SU-DHL-6 (cell line): ENCODE data around the gene HAPLN2.

Experiments
- H2AFZ ChIP-seq: fragments of 200-600 bp; sonication (generic); 2 replicates; pipeline ENCODE4 v1.6.1; 2014; ENCODE audit warnings: low read depth, mild to moderate bottlenecking, moderate library complexity, mixed read lengths, antibody characterized with exemption, low read length; ENCODE audit not compliant: severe bottlenecking
- H3F3A ChIP-seq: fragments of 200-600 bp; shearing (Covaris generic); 2 replicates; pipeline ENCODE4 v1.6.0; 2016; ENCODE audit warnings: antibody characterized with exemption, mild to moderate bottlenecking; ENCODE audit not compliant: insufficient read depth
- H3K27ac ChIP-seq: fragments of 200-600 bp; sonication (generic); 2 replicates; pipeline ENCODE4 v1.5.1; 2016; ENCODE audit warnings: low read depth, mild to moderate bottlenecking, low read length, moderate library complexity, mixed read lengths
- H3K27me3 ChIP-seq: fragments of 200-600 bp; sonication (generic), shearing (Covaris generic); 2 replicates; pipeline ENCODE4 v1.6.0; 2014; ENCODE audit warnings: mild to moderate bottlenecking, low read length
- H3K36me3 ChIP-seq: fragments of 200-600 bp; sonication (generic); 2 replicates; pipeline ENCODE4 v1.6.1; 2014; ENCODE audit warnings: mild to moderate bottlenecking, low read length, mixed read lengths
- H3K4me2 ChIP-seq: fragments of 300-600, 200-600 bp; shearing (Covaris generic), sonication (generic); 2 replicates; pipeline ENCODE4 v1.6.0; 2014; ENCODE audit warnings: low read length, low read depth, mild to moderate bottlenecking; ENCODE audit not compliant: poor library complexity, severe bottlenecking
- H3K4me3 ChIP-seq: fragments of 200-600 bp; sonication (generic); 2 replicates; pipeline ENCODE4 v1.5.1; 2014; ENCODE audit warnings: antibody characterized with exemption, low read length, mild to moderate bottlenecking, mixed read lengths; ENCODE audit not compliant: insufficient read depth, poor library complexity, severe bottlenecking
- H3K79me2 ChIP-seq: fragments of 200-600 bp; sonication (generic); 2 replicates; pipeline ENCODE4 v1.6.1; 2014; ENCODE audit warnings: mild to moderate bottlenecking, low read length, moderate library complexity; ENCODE audit not compliant: insufficient read depth
- H3K9ac ChIP-seq: fragments of 200-600 bp; sonication (generic); 2 replicates; pipeline ENCODE4 v1.7.0; 2014; ENCODE audit warnings: mild to moderate bottlenecking, low read length
- H3K9me2 ChIP-seq: fragments of 200-600 bp; sonication (generic); replicated peaks from 2 replicates; pipeline ENCODE4 v1.6.1; 2014; ENCODE audit warnings: low read length; ENCODE audit not compliant: insufficient read depth
- H3K9me3 ChIP-seq: fragments of 200-600 bp; sonication (generic); 2 replicates; pipeline ENCODE4 v1.6.1; 2014; ENCODE audit warnings: low read length, mixed read lengths; ENCODE audit not compliant: insufficient read depth
- H4K20me1 ChIP-seq: fragments of 200-600 bp; sonication (generic); 2 replicates; pipeline ENCODE4 v1.6.1; 2014; ENCODE audit warnings: low read depth, mild to moderate bottlenecking, antibody characterized with exemption, low read length, moderate library complexity, mixed read lengths
- CTCF ChIP-seq: fragments of 200-600 bp; sonication (generic); IDR thresholded peaks from one replicate; pipeline ENCODE4 v1.5.1; 2017; ENCODE audit warnings: antibody characterized with exemption, mild to moderate bottlenecking, low read length, moderate library complexity; ENCODE audit not compliant: insufficient read depth, poor library complexity, severe bottlenecking
- EZH2phosphoT487 ChIP-seq: fragments of 200-600 bp; sonication (generic), shearing (Covaris generic); conservative IDR thresholded peaks from 2 replicates; pipeline ENCODE4 v1.6.1; 2018; ENCODE audit warnings: mild to moderate bottlenecking, antibody characterized with exemption, low read length, moderate library complexity, mixed read lengths

The HAPLN2 gene

GRCh38 chr1:156639601-156640101 is 20.4 kb downstream of the HAPLN2 start:
- Histone ChIP-seq H3F3A (no peaks in the 10 kb centered on the region), H3K9me3 (no peaks in the 10 kb centered on the region), H3K36me3 (no peaks in the 10 kb centered on the region), H3K4me2 (no peak overlapping the region), H3K9ac (no peak overlapping the region), H3K79me2 (no peaks in the 10 kb centered on the region), H3K9me2 (no peaks in the 10 kb centered on the region), H3K27me3 (no peaks in the 10 kb centered on the region), H3K4me3 (no peak overlapping the region), H2AFZ (no peak overlapping the region), H3K27ac (no peak overlapping the region), H4K20me1 (no peaks in the 10 kb centered on the region)
- TF ChIP-seq CTCF (no peak), EZH2phosphoT487 (no peak)

- TF ChIP-seq CTCF (no peak), EZH2phosphoT487 (no peak)
- Histone ChIP-seq H4K20me1 (no peaks in the 10 kb centered on the region), H3K4me2 (no peak overlapping the region), H3K9ac (no peak overlapping the region), H3K36me3 (no peaks in the 10 kb centered on the region), H3K27me3 (no peaks in the 10 kb centered on the region), H3K9me3 (no peaks in the 10 kb centered on the region), H3K27ac (no peak overlapping the region), H3F3A (no peaks in the 10 kb centered on the region), H3K4me3 (no peak overlapping the region), H2AFZ (no peak overlapping the region), H3K79me2 (no peaks in the 10 kb centered on the region), H3K9me2 (no peaks in the 10 kb centered on the region)
Observed at GRCh38 chr1:156640842-156641706, 21.9 kb downstream of the HAPLN2 start.

GRCh38 chr1:156641761-156642264 is 22.6 kb downstream of the HAPLN2 start, which contains the start of gene BCAN:
Gene BCAN, plus strand, starts transcription at chr1:156642117. Its CDS starts 3,938 bp downstream, at chr1:156646055.
- Histone ChIP-seq H3K9me2 (no peaks in the 10 kb centered on the region), H3K9ac (no peak within 1 kb of the TSS), H3K27ac (no peak within 1 kb of the TSS), H3K79me2 (no peaks in the 10 kb centered on the region), H3K36me3 (no peaks in the 10 kb centered on the region), H3K4me2 (no peak within 1 kb of the TSS), H3K27me3 (no peaks in the 10 kb centered on the region), H4K20me1 (no peaks in the 10 kb centered on the region), H3K9me3 (no peaks in the 10 kb centered on the region), H3F3A (no peaks in the 10 kb centered on the region), H3K4me3 (no peak within 1 kb of the TSS), H2AFZ (no peak within 1 kb of the TSS)
- TF ChIP-seq EZH2phosphoT487 (no peak), CTCF (no peak)
